Aorta (tissue), 5 donors: ENCODE data around the gene ACTR5. TPM values are rescaled to one million over a fixed set of nuclear protein-coding genes. Genes with fewer than 3 reads are reported as not detected.
"Not testable (repeated sequence)": the region's sequence is repeated elsewhere in the genome, so short reads cannot be mapped to it uniquely, and the experiment has no call there.

ENCODE experiments used
- ATAC-seq: fragments of 200-7000 bp; cut with Tn5 transposase; one replicate; pipeline ENCODE4 v1.9.1; 2022; ENCODE audit warnings: moderate library complexity; ENCODE audit not compliant: low FRiP score
- DNase-seq, 2 donors: peaks; one replicate each; pipeline ENCODE4 v3.0.0-alpha.2; 2020
- H3K27ac ChIP-seq, 2 donors: one replicate each; pipeline ENCODE4 v1.5.1; 2013; ENCODE audit warnings: low read length in 2 of 2, mild to moderate bottlenecking in 2 of 2, moderate library complexity in 2 of 2, control low read depth in 1 of 2, inconsistent platforms in 1 of 2, low read depth in 1 of 2
- H3K27me3 ChIP-seq, 2 donors: one replicate each; pipeline ENCODE4 v1.6.1; 2013; ENCODE audit warnings: control low read depth in 1 of 2, low read length in 1 of 2, mild to moderate bottlenecking in 1 of 2, moderate library complexity in 1 of 2; ENCODE audit not compliant: insufficient read depth in 2 of 2, control insufficient read depth in 1 of 2
- H3K36me3 ChIP-seq, 2 donors: one replicate each; pipeline ENCODE4 v1.6.1; 2013; ENCODE audit warnings: control low read depth in 1 of 2, low read length in 1 of 2, mild to moderate bottlenecking in 1 of 2; ENCODE audit not compliant: insufficient read depth in 2 of 2, control insufficient read depth in 1 of 2
- H3K4me1 ChIP-seq, 2 donors: one replicate each; pipeline ENCODE4 v1.6.1; 2013; ENCODE audit warnings: low read length in 2 of 2, control low read depth in 1 of 2, mild to moderate bottlenecking in 1 of 2, moderate library complexity in 1 of 2; ENCODE audit not compliant: insufficient read depth in 2 of 2, control insufficient read depth in 1 of 2
- H3K4me3 ChIP-seq, 2 donors: one replicate each; pipeline ENCODE4 v1.5.1; 2013; ENCODE audit warnings: low read length in 2 of 2, control low read depth in 1 of 2, mild to moderate bottlenecking in 1 of 2
- H3K9me3 ChIP-seq: one replicate; pipeline ENCODE4 v1.6.1; 2013; ENCODE audit warnings: mild to moderate bottlenecking, low read length; ENCODE audit not compliant: control insufficient read depth
- WGBS, 2 donors: extraction: QIAGEN DNeasy Blood & Tissue Kit; methylation state at CpG; one replicate each; pipeline ENCODE4 v1.1.7; 2013; 5-methylcytosine and 5-hydroxymethylcytosine counted together
- intact Hi-C, 2 donors: fragments of 100-400 bp; cut with DNase I; formaldehyde crosslinking; loops; one replicate each; pipeline versions ENCODE4 v1.14.2 to v1.15.0; 2022
- polyA plus RNA-seq, 2 donors: library from polyadenylated mRNA; stranded (reverse); fragments of 200-250 nt; gene quantifications; one replicate each; pipeline ENCODE4 v1.2.3, GENCODE V29; 2013
- total RNA-seq, 2 donors: library from RNA; stranded (reverse); fragmentation: NEBNext Ultra II Directional; extraction: Animal tissue kit (Norgen Biotek cat#: 25700); gene quantifications; one replicate each; pipeline ENCODE4 v1.2.1, GENCODE V29; 2021
- donor health status: healthy with polysubstance abuse.
- donor health status: Bipolar disorder and iron deficiency.
- donor health status: DM: no; HTN: no; CAD: no.
- donor health status: DM: no; HTN: no; CAD: no.
- donor health status: DM: yes; HTN: yes; CAD: no.

Gene ACTR5
- total and polyA plus RNA-seq, 4 donors, result 3.5 to 10.3 (median 7.1) TPM

DNA sequence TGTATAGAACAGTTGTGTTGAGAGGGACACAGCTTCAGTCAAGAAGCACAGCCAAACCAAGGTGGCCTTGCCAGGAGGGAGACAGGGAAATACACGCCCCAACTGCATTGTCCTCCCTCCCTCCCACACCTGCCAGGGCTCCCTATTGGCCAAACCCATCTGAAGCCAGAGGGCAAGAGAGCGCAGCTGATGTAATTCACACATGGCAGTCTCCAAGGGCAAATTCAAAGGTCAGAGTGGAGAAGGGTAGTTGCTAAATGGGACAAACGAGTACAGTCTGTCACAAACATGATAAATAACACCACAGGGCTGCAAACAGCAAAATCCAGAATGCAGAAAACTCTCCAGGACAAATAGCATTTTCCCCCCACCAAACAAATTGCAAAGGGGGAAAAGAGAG, 34.0 kb downstream of the ACTR5 start:
- Histone ChIP-seq H3K27me3 (no peaks in the 10 kb centered on the region), H3K4me1 (no peaks in the 10 kb centered on the region), H3K36me3 (no peaks in the 10 kb centered on the region), H3K27ac (no peak overlapping the region), H3K4me3 (no peak overlapping the region), H3K9me3 (no peaks in the 10 kb centered on the region)
- DNase-seq (no peak), ATAC-seq (no peak)
- intact Hi-C loops, result loop anchor here in 1 of 2 donors (10.0 kb wide), 1 partner anchor 137 kb away; no protein-coding TSS in a partner anchor
- WGBS, 2 donors, result 66 to 72% methylated on average over 3 of the region's 3 CpGs

DNA sequence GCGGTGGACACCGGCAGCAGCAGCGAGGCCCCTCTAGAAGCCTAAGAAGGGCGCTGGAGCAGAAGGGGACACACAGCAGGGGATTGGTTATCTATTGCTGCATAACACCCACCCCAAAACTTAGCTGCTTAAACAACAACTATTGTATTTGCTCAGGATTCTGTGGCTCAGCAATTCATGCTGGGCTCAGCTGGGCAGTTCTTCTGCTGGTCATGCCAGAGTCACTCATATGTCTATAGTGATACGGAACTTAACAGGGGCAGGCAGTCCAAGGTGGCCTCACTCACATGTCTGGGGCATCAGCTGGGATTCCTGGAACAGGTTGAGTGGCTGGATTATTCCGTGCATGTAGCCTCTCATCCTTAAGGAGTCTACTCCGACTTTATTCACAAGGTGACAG, 39.6 kb downstream of the ACTR5 start:
- Histone ChIP-seq H3K27me3 (no peaks in the 10 kb centered on the region), H3K27ac (no peak overlapping the region), H3K36me3 (no peaks in the 10 kb centered on the region), H3K9me3 (peaks cover 3% of the 10 kb centered on the region), H3K4me1 (no peaks in the 10 kb centered on the region), H3K4me3 (no peak overlapping the region)
- DNase-seq (no peak), ATAC-seq (no peak)
- 91 to 94% methylated on average over 7 of the region's 7 CpGs for WGBS, 2 donors
- intact Hi-C loops, result loop anchor here in 1 of 2 donors (10.0 kb wide), 1 partner anchor 143 kb away; no protein-coding TSS in a partner anchor

DNA sequence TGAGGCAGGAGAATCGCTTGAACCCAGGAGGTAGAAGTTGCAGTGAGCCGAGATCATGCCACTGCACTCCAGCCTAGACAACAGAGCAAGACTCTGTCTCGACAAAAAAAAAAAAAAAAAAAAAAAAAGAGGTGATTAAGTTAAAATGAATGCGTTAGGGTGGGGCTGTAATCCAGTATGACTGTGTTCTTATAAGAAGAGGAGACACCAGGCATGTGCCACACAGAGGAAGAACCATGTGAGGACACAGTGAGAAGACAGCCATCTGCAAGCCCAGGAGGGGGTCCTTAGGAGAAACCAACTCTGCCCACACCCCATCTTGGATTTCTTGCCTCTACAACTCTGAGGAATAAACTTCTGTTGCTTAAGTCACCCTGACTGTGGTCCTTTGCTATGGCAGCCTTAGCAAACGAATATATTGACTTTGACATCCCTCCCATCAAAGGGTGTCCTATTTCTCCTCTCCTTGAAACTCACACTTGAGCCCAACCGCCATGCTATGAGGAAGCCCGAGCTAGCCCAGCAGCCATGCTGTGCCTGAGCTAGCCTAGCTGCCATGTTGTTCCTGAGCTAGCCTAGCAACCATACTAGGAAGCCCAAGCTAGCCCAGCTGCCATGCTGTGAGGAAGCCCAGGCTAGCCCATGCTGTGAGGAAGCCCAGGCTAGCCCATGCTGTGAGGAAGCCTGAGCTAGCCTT, 41.4 kb downstream of the ACTR5 start:
- H3K4me3 ChIP-seq, result no peak overlapping the region
- no peaks in the 10 kb centered on the region for H3K27me3 ChIP-seq
- H3K36me3 ChIP-seq, result no peaks in the 10 kb centered on the region
- 81 to 82% methylated on average over 7 of the region's 7 CpGs for WGBS, 2 donors
- no peak overlapping the region for H3K27ac ChIP-seq
- no peak for DNase-seq
- H3K4me1 ChIP-seq, result no peaks in the 10 kb centered on the region
- no peak for ATAC-seq
- intact Hi-C loops, result loop anchor here (1.0 to 10.0 kb wide), 2 partner anchors 143 to 145 kb away; no protein-coding TSS in a partner anchor
- peaks cover 3% of the 10 kb centered on the region for H3K9me3 ChIP-seq

DNA sequence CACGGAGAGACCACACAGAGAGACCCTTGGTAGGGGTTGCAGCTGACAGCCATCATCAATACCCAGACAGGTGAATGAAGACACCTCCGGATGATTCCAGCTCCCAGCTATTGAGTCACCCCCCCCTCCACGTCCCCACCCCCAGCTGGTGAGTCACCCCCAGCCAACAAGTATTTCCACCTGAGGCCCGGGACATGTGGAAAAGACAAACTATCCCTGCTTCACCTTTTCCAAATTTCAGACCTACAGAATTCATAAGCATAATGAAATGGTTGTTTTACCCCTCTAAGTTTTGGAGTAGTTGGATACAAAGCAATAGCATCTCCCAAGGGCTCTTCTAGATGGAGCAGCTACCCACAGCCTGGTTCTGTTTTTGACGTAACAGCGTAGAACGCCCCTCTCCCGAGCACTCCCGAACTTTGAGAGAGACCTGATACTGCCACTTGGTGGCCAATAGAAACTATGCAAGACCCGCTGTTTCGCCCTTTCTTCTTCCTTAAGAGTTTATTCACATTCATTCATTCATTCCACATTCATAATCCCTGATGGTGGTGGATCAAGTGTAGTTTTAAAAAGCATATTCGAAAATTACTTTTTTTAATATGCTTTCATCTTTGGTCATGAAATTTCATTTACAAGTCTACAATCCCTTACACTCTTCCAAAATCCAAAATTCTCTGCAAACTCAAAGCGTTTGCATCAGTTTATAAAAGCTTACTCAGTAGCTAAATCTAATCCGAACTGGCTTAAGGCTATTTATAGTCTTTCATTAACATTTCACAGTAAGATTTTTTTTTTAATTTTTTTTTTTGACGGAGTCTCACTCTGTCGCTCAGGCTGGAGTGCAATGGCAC, 42.2 kb downstream of the ACTR5 start:
- ATAC-seq (no peak), DNase-seq (no peak)
- WGBS, 2 donors, result 38 to 46% methylated on average over 16 of the region's 16 CpGs
- no peak overlapping the region for H3K4me3 ChIP-seq
- H3K4me1 ChIP-seq, result no peaks in the 10 kb centered on the region
- H3K27me3 ChIP-seq, result no peaks in the 10 kb centered on the region
- H3K36me3 ChIP-seq, result no peaks in the 10 kb centered on the region
- H3K9me3 ChIP-seq, result peaks cover 3% of the 10 kb centered on the region
- H3K27ac ChIP-seq, result no peak overlapping the region
- intact Hi-C loops, result loop anchor here in 1 of 2 donors (1.0 kb wide), 1 partner anchor 144 kb away; no protein-coding TSS in a partner anchor

DNA sequence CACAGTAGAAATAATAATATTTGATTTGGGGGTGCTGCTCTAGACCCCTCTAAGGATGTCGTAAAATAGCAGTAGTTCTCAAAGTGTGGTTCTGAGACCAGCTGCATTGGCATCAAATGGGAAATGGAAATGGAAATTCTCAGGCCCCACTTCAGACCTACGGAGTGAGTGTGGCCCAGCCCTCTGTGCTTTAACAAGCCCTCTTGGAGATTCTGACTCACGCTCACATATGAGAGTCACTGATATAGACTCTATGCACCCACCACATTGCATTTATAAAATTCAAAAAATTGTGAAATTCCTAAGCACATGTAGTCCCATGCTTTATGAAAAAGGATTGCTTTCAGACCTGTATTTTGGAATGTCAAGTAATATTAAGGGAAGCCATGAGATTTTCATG, 43.0 kb downstream of the ACTR5 start:
- peaks cover 3% of the 10 kb centered on the region for H3K9me3 ChIP-seq
- no peaks in the 10 kb centered on the region for H3K36me3 ChIP-seq
- intact Hi-C loops, result no loop called here
- ATAC-seq, result no peak
- no peak for DNase-seq
- H3K27ac ChIP-seq, result no peak overlapping the region
- H3K27me3 ChIP-seq, result no peaks in the 10 kb centered on the region
- WGBS, 2 donors, result 69 to 80% methylated on average over 3 of the region's 3 CpGs
- H3K4me1 ChIP-seq, result no peaks in the 10 kb centered on the region
- no peak overlapping the region for H3K4me3 ChIP-seq

DNA sequence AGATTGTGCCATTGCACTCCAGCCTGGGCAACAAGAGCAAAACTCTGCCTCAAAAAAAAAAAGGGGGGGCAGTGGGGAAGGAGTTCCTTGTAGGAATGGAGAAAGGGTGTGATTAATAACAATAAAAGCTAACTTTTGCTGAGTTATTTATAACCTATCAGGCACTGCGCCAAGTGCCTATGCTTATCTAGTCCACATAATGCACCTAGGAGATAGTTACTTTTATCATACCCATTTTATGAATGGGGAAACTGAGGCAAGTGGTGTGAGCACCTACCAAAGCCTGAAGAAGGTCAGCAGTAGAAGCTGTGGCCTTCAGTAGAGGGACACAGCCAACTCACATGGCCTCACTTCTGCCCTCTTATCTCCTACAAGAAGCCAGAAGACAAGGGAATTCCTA, 43.7 kb downstream of the ACTR5 start:
- H3K9me3 ChIP-seq, result peaks cover 3% of the 10 kb centered on the region
- H3K27me3 ChIP-seq, result no peaks in the 10 kb centered on the region
- H3K4me3 ChIP-seq, result no peak overlapping the region
- intact Hi-C loops, result no loop called here
- DNase-seq, result no peak
- H3K36me3 ChIP-seq, result no peaks in the 10 kb centered on the region
- H3K4me1 ChIP-seq, result no peaks in the 10 kb centered on the region
- no peak for ATAC-seq
- 77 to 90% methylated on average over 1 of the region's 1 CpG for WGBS, 2 donors
- no peak overlapping the region for H3K27ac ChIP-seq

DNA sequence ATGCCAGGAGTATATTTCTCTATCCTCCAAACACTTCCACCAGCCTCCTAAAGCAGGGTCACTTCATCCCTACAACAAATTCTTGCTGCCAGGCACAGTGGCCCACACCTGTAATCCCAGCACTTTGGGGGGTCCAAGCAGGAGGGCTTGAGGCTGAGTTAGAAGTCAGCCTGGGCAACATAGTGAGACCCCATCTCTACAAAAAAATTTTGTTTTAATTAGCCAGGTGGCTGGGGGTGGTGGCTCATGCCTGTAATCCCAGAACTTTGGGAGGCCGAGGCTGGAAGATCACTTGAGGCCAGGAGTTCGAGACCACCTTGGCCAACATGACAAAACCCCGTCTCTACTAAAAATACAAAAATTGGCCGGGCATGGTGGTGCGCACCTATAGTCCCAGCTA, 45.8 kb downstream of the ACTR5 start:
- H3K27me3 ChIP-seq, DNase-seq, H3K4me1 ChIP-seq, H3K36me3 ChIP-seq, intact Hi-C loops, H3K9me3 ChIP-seq, H3K27ac ChIP-seq, ATAC-seq, H3K4me3 ChIP-seq: not testable (repeated sequence)
- 85 to 93% methylated on average over 5 of the region's 5 CpGs for WGBS, 2 donors

DNA sequence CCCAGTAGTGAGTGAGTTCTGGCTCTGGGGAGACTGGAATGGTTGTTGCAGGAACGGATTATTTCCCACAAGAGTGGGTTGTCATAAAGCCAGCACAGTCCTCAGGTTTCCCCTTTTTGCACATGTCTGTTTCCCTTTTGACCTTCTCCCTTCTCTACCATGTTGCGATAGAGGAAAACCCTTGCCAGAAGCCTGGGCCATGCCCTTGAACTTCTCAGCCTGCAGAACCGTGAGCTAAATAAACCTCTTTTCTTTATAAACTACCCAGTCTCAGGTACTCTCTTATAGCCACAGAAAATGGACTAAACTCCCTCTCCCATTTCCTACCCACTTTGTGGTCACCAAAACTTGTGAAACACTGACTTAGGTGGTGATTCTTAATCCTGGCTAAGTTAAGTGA, 50.0 kb downstream of the ACTR5 start:
- intact Hi-C loops, result no loop called here
- no peaks in the 10 kb centered on the region for H3K36me3 ChIP-seq
- no peaks in the 10 kb centered on the region for H3K9me3 ChIP-seq
- H3K4me3 ChIP-seq, result no peak overlapping the region
- no peak overlapping the region for H3K27ac ChIP-seq
- 80 to 81% methylated on average over 3 of the region's 3 CpGs for WGBS, 2 donors
- DNase-seq, result no peak
- no peak for ATAC-seq
- no peaks in the 10 kb centered on the region for H3K27me3 ChIP-seq
- H3K4me1 ChIP-seq, result no peaks in the 10 kb centered on the region
